Measurements from ENCODE around the gene PARVB. TPM values are rescaled to one million over a fixed set of nuclear protein-coding genes. Genes with fewer than 3 reads are reported as not detected.

PARVB gene
- total and polyA plus RNA-seq, 9 of the 15 experiments (the other 6 are each of a cell fraction or from before 2014, with no cell fraction given): 1.1 to 59.2 (median 29.2) TPM

GRCh38 chr22:43998679-43999264 lies 25.3 kb upstream of the PARVB start:
- H3K9me3 ChIP-seq (replicated peaks; ENCODE audit: control insufficient read depth, insufficient read depth, low read depth, low read length): no peaks in the 10 kb centered on the region
- BruUV-seq (replicated peaks): no TSS peak
- H3K9ac ChIP-seq (ENCODE audit: insufficient read depth in 1 of 2, low read depth in 2 of 2, low read length in 2 of 2): no peak overlapping the region
- CTCF ChIA-PET (ENCODE audit: low intra/inter-chr PET ratio): no interaction called here
- H3K9me1 ChIP-seq (ENCODE audit: control insufficient read depth, insufficient read depth, low read length): no peaks in the 10 kb centered on the region
- no peaks in the 10 kb centered on the region for H3K27me3 ChIP-seq (ENCODE audit: control insufficient read depth in 2 of 2, insufficient read depth in 2 of 2, low read length in 2 of 2)
- H4K20me1 ChIP-seq (replicated peaks; ENCODE audit: control insufficient read depth, insufficient read depth, low read length): 0 out of 2 replicates have a peak, but pooled peaks cover 4% of the 10 kb centered on the region
- H2AFZ ChIP-seq (ENCODE audit: low read depth, low read length): no peak overlapping the region
- POLR2A ChIA-PET: interaction anchor here (0.6 to 0.7 kb wide), 3 partner anchors 15 to 1171 kb away, joined by 3 to 4 read pairs (median 3); no protein-coding TSS in a partner anchor
- no peak for TF ChIP-seq SMARCA4 (IDR thresholded peaks at IDR 0.05)
- TF ChIP-seq, protein P1, sequence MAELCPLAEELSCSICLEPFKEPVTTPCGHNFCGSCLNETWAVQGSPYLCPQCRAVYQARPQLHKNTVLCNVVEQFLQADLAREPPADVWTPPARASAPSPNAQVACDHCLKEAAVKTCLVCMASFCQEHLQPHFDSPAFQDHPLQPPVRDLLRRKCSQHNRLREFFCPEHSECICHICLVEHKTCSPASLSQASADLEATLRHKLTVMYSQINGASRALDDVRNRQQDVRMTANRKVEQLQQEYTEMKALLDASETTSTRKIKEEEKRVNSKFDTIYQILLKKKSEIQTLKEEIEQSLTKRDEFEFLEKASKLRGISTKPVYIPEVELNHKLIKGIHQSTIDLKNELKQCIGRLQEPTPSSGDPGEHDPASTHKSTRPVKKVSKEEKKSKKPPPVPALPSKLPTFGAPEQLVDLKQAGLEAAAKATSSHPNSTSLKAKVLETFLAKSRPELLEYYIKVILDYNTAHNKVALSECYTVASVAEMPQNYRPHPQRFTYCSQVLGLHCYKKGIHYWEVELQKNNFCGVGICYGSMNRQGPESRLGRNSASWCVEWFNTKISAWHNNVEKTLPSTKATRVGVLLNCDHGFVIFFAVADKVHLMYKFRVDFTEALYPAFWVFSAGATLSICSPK (IDR thresholded peaks at IDR 0.05; ENCODE audit: borderline replicate concordance): no peak
- TF ChIP-seq SMARCA5 (IDR thresholded peaks at IDR 0.05): no peak
- TF ChIP-seq, protein P2, sequence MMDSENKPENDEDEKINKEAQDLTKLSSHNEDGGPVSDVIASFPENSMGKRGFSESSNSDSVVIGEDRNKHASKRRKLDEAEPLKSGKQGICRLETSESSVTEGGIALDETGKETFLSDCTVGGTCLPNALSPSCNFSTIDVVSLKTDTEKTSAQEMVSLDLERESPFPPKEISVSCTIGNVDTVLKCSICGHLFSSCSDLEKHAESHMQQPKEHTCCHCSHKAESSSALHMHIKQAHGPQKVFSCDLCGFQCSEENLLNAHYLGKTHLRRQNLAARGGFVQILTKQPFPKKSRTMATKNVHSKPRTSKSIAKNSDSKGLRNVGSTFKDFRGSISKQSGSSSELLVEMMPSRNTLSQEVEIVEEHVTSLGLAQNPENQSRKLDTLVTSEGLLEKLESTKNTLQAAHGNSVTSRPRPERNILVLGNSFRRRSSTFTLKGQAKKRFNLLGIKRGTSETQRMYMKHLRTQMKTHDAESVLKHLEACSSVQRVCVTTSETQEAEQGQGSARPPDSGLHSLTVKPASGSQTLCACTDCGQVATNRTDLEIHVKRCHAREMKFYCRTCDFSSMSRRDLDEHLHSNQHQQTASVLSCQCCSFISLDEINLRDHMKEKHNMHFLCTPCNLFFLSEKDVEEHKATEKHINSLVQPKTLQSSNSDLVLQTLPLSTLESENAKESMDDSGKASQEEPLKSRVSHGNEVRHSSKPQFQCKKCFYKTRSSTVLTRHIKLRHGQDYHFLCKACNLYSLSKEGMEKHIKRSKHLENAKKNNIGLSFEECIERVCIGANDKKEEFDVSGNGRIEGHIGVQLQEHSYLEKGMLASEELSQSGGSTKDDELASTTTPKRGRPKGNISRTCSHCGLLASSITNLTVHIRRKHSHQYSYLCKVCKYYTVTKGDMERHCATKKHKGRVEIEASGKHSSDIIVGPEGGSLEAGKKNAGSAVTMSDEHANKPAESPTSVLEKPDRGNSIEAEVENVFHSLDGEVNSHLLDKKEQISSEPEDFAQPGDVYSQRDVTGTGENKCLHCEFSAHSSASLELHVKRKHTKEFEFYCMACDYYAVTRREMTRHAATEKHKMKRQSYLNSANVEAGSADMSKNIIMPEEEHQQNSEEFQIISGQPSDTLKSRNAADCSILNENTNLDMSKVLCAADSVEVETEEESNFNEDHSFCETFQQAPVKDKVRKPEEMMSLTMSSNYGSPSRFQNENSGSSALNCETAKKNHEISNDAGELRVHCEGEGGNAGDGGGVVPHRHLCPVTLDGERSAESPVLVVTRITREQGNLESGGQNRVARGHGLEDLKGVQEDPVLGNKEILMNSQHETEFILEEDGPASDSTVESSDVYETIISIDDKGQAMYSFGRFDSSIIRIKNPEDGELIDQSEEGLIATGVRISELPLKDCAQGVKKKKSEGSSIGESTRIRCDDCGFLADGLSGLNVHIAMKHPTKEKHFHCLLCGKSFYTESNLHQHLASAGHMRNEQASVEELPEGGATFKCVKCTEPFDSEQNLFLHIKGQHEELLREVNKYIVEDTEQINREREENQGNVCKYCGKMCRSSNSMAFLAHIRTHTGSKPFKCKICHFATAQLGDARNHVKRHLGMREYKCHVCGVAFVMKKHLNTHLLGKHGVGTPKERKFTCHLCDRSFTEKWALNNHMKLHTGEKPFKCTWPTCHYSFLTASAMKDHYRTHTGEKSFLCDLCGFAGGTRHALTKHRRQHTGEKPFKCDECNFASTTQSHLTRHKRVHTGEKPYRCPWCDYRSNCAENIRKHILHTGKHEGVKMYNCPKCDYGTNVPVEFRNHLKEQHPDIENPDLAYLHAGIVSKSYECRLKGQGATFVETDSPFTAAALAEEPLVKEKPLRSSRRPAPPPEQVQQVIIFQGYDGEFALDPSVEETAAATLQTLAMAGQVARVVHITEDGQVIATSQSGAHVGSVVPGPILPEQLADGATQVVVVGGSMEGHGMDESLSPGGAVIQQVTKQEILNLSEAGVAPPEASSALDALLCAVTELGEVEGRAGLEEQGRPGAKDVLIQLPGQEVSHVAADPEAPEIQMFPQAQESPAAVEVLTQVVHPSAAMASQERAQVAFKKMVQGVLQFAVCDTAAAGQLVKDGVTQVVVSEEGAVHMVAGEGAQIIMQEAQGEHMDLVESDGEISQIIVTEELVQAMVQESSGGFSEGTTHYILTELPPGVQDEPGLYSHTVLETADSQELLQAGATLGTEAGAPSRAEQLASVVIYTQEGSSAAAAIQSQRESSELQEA (IDR thresholded peaks at IDR 0.05; ENCODE audit: low read depth): no peak
- TF ChIP-seq CHAMP1 (IDR thresholded peaks at IDR 0.05): no peak
- no peak for TF ChIP-seq HDAC8 (tag; IDR thresholded peaks at IDR 0.05)
- in situ Hi-C loops (cut with MboI) (loop anchor here (5.0 kb wide), 1 partner anchor 79 kb away; no protein-coding TSS in a partner anchor), intact Hi-C loops (cut with micrococcal nuclease) (loop anchor here (10.0 kb wide), 1 partner anchor 626 kb away; no protein-coding TSS in a partner anchor)
- H3K4me2 ChIP-seq (ENCODE audit: insufficient read depth, low read length): no peak overlapping the region
- DNase-seq (ENCODE audit: extremely low read depth in 1 of 4, low spot score in 3 of 4) (no peak), ATAC-seq (no peak), FAIRE-seq (no peak)
- no peak overlapping the region for H3K27ac ChIP-seq (ENCODE audit: extremely low read depth, low read depth, low read length)
- no peak overlapping the region for H3K4me3 ChIP-seq
- 83% methylated on average over 12 of the region's 15 CpGs for WGBS (ENCODE audit: insufficient coverage, low coverage, missing lambda C conversion rate)
- peaks cover 36% of the 10 kb centered on the region; the same call in 2 of the 3 replicates for H3K36me3 ChIP-seq (ENCODE audit: control insufficient read depth, insufficient read depth, low read length)
- H3K4me1 ChIP-seq (replicated peaks in 1 of 2; ENCODE audit: control insufficient read depth in 2 of 2, insufficient read depth in 2 of 2, low read length in 2 of 2): peaks cover 3 to 4% of the 10 kb centered on the region in 2 experiments; a peak in 4 of 5 replicates
- H3K79me2 ChIP-seq (ENCODE audit: control insufficient read depth, insufficient read depth, low read length): no peaks in the 10 kb centered on the region
